IPS-NIHi7 (cell line): ENCODE data around the gene MAB21L2.

Source experiments
- DNase-seq: peaks from one replicate; pipeline ENCODE4 v3.0.0; 2012; ENCODE audit warnings: mixed read lengths; ENCODE audit errors: extremely low spot score

MAB21L2 gene

GRCh38 chr4:150577796-150578195 lies 4.2 kb upstream of the MAB21L2 start:
- no peak for DNase-seq

GRCh38 chr4:150578745-150579501 lies 3.0 kb upstream of the MAB21L2 start:
- peak; percentile 42 for DNase-seq

GRCh38 chr4:150579551-150580234 lies 2.3 kb upstream of the MAB21L2 start:
- peak; percentile 42 for DNase-seq

GRCh38 chr4:150580306-150580705 lies 1.6 kb upstream of the MAB21L2 start:
- no peak for DNase-seq

DNA sequence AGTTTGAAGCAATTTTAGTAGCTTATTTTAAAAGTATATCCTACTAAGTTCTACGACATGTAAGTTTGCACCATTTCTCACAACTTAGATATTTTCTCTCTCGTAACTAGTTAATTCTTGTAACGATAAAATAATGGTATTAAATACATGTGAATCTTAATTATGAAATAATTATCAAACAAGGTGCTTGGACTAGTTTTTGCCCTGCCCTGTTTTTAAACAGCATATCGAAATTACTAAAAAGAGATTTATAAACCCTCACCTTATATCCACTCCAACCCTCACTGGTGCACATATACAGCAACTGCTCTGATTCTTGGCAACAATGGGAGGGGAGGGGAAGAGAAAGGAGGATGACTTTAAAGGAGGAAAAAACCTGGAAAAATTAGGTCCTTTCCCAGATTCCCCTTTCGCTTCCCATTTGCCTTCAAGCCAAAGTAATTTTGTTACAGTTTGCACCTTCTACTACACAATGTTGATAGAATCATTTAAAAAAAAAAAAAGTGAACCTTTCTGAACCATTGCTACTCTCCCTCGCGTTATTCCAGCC lies 820 bp upstream of the MAB21L2 start:
- no peak for DNase-seq

GRCh38 chr4:150581641-150582051 lies 305 bp upstream of the MAB21L2 start:
- DNase-seq, result peak; percentile 66

GRCh38 chr4:150582873-150583286 lies 929 bp downstream of the MAB21L2 start:
- peak; percentile 24 for DNase-seq

DNA sequence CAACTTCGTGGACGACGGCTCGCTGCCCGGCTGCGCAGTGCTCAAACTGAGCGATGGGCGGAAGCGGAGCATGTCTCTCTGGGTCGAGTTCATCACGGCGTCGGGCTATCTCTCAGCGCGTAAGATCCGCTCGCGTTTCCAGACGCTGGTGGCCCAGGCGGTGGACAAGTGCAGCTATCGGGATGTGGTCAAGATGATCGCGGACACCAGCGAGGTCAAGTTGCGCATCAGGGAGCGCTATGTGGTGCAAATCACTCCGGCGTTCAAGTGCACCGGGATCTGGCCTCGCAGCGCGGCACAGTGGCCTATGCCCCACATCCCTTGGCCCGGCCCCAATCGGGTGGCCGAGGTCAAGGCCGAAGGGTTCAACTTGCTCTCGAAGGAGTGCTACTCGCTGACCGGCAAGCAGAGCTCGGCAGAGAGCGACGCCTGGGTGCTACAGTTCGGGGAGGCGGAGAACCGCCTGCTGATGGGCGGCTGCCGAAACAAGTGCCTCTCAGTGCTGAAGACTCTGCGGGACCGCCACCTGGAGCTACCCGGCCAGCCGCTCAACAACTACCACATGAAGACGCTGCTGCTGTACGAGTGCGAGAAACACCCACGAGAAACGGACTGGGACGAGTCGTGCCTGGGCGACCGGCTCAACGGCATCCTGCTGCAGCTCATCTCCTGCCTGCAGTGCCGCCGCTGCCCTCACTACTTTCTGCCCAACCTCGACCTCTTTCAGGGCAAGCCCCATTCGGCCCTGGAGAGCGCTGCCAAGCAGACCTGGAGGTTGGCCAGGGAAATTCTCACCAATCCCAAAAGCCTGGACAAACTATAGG lies 1.5 kb downstream of the MAB21L2 start:
- DNase-seq, result peak; percentile 45

DNA sequence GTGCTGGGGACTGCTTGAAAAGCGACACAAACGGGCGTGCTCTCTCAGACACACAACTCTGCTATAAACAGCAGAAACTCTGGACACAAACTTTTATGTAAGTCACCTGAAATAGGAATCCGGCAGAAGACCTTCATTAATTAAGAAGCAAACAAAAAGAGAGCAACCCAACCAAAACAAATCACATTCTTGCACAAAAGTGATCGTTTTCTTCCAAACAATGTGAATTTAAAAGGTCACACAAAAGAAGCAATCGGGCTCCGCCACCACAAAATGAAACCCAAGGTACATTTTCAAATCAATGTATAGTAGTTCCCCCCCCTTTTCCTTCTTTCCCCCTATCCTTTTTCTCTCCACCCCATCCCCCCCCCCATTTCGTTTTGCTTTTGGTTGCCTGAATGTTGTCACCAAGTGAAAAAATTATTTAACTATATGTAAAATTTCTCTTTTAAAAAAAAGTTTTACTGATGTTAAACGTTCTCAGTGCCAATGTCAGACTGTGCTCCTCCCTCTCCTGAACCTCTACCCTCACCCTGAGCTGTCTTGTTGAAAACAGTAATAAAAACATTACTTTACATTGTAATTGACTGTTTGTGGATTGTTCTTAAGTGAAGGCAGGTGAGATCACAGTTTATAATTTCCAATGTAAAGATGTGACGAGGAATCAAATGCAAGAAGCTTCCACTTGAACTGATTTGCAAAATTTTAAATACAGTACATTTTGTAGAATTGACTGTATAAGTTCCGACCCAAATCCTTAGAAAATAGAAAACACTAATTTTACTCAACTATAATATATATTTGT lies 2.4 kb downstream of the MAB21L2 start:
- DNase-seq, result no peak

- DNase-seq, result no peak
Measured at GRCh38 chr4:150585611-150586010, 3.7 kb downstream of the MAB21L2 start.

GRCh38 chr4:150586162-150586810 lies 4.3 kb downstream of the MAB21L2 start:
- no peak for DNase-seq

GRCh38 chr4:150588316-150588715 lies 6.4 kb downstream of the MAB21L2 start:
- DNase-seq, result no peak

GRCh38 chr4:150589157-150589556 lies 7.2 kb downstream of the MAB21L2 start:
- no peak for DNase-seq

- no peak for DNase-seq
Measured at GRCh38 chr4:150590631-150591030, 8.7 kb downstream of the MAB21L2 start.

GRCh38 chr4:150591406-150591805 lies 9.5 kb downstream of the MAB21L2 start:
- peak; percentile 52 for DNase-seq

- no peak for DNase-seq
Measured at GRCh38 chr4:150591904-150592303, 10.0 kb downstream of the MAB21L2 start.

- DNase-seq, result no peak
Measured at GRCh38 chr4:150593996-150594395, 12.0 kb downstream of the MAB21L2 start.

DNA sequence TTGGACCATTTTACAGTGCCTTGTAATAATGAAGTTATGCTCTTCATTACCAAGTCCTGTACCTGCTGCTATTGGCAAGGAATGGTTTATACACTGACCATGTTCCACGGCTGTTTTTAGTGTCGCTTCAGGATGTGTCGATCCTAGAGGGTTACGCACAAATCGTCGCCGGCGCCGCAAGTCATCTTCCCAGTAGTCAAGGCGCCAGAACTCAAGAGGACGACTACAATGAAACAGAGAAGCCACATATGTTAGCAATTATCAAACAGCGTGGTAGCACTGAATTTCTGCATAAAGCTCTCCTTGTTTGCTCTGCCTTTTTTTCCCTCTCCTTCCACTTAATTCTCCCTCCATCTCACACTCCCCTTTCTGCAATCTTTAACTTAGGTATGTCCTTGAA lies 17.0 kb downstream of the MAB21L2 start:
- no peak for DNase-seq

DNA sequence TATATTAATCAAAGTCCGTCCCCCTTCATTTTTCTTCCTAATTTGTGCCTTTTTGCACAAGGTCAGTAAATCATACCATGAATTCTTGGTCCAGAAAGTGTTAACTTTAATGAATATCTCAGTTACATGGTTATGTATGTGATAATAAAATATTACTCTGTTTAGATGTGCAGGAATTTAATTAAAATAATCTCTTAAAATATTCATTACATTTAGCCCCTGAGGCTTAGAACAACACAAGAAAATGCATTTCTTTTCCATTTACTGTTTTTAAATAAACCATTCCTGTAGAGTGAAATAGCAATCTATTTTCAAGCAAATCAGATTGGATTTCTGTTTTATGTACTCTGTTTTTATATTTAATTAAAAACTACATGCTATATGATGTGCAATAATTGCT lies 17.6 kb downstream of the MAB21L2 start:
- DNase-seq, result no peak

DNA sequence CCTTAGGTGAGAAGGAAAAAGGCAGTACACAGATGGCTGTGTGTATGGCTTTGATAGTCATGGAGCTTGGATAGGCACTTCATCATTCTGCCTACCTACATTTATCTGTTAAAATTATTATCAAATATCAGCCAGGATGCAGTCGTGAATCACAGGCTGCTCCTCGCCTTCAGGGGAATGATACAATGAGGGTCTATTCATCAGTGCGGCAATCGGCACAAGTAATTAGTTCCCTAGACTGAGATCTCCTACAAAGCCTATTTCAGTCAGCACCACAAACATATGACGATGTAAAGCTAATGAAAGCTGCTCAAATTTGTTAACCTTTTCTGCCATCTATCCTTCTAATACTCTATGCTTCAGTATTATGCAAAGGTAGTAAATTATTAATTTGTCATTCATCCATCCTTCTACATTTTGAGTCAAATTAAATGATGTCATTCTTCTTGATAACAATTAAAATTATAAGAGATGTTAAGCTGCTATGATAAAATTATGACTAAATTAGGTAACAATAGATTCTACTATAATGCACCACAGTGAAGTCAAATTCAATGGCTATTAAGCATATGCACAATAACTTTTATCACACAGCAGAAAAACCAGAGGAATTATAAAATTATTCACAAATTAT lies 19.0 kb downstream of the MAB21L2 start:
- no peak for DNase-seq
